ENCODE results near the gene RPL27A.

RPL27A gene

DNA sequence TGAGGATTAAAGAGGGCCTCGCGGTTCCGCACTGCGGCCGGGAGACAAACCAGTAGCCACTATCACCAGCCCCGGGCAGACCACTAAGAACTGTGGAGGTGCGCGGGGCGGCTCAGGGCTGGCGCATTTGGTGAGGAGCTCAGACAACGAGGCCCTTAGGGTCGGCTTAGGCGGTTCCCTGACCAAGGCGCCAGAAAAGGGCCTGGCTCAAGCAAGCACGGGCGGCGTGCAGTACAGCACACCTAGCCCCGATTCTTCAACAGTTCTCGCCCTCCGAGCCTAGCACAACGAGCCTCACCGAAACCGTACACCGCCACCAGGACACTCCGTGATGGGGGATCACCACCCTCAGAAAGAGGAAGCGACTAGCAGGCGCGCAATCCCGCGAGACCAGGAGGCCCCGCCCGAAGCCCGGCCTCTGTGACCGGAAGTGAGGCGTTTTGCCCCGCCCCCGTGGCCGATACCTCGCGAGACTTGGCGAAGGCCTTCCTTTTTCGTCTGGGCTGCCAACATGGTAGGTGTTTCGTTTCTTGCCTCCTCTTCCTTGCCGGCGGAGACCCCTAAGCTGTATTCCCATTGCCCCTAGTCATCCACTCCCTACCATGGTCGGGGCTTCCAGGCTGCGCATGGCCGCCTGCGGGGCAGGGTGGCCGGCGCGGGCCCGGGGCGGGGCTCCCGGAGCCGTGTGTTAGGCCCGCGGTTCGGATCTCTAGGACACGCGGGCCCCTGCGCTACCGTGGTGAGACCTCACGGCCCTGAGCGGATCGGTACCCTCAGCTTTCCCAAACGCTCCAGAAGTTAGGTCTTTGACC is at the start of gene RPL27A, which contains the start of gene TRIM66:
Gene RPL27A, plus strand, starts transcription at position 490 of the 812 bp plus-strand sequence. Its CDS starts 22 bp downstream, at position 512.
Gene TRIM66, minus strand, starts transcription at position 363 of the 812 bp plus-strand sequence. CDS start 10,391 bp downstream, outside the sequence.
- peaks cover 46% of the 10 kb centered on the region for H3K36me3 ChIP-seq (ENCODE audit: insufficient read depth, low read length)
- H3K9ac ChIP-seq (ENCODE audit: insufficient read length): peak within 1 kb of the TSS; percentile 100
- DNase-seq (ENCODE audit: low read depth, low spot score): peak; percentile 79
- TF ChIP-seq POLR2AphosphoS5 (IDR thresholded peaks at IDR 0.05; ENCODE audit: borderline replicate concordance, low read depth, low read length) (peak; percentile 99), EZH2 (IDR thresholded peaks at IDR 0.05) (no peak), FOXP2 (optimal IDR thresholded peaks at IDR 0.05; ENCODE audit: control extremely low read depth, extremely low read length, insufficient read depth) (peak; percentile 36)
- H3K27ac ChIP-seq: peak within 1 kb of the TSS; percentile 93
- no peaks in the 10 kb centered on the region for H3K9me3 ChIP-seq (ENCODE audit: low read depth, low read length)
- peak within 1 kb of the TSS; percentile 98 for H3K4me3 ChIP-seq

- Histone ChIP-seq H3K4me3 (no peak overlapping the region), H3K9me3 (ENCODE audit: low read depth, low read length) (no peaks in the 10 kb centered on the region), H3K27ac (no peak overlapping the region), H3K9ac (ENCODE audit: insufficient read length) (no peak overlapping the region), H3K36me3 (ENCODE audit: insufficient read depth, low read length) (no peaks in the 10 kb centered on the region; the same call in 1 of the 2 replicates)
- TF ChIP-seq FOXP2 (optimal IDR thresholded peaks at IDR 0.05; ENCODE audit: control extremely low read depth, extremely low read length, insufficient read depth) (no peak), EZH2 (IDR thresholded peaks at IDR 0.05) (no peak), POLR2AphosphoS5 (IDR thresholded peaks at IDR 0.05; ENCODE audit: borderline replicate concordance, low read depth, low read length) (no peak)
- DNase-seq (ENCODE audit: low read depth, low spot score): no peak
These were observed 48.1 kb upstream of the RPL27A start for GRCh38 chr11:8634498-8634897.

DNA sequence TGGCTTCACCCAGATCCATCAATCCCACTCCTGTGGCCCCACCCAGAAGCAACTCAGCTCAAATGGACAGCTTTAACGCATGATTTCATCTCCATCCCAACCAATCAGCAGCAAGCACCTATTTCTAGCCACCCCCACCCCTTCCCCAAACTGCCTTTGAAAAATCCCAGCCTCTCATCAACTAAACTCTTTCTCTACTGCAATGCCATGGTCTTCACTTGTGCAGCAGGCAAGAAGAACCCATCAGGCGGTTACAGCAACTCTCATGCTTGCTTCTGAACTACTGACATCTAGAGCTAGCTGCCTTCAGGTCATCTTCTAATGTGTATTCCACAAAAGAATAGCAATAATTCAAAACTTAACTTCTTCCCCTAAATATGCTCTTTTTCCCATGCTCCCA is 46.5 kb upstream of the RPL27A start:
- H3K9ac ChIP-seq (ENCODE audit: insufficient read length): no peak overlapping the region
- TF ChIP-seq POLR2AphosphoS5 (IDR thresholded peaks at IDR 0.05; ENCODE audit: borderline replicate concordance, low read depth, low read length) (no peak), EZH2 (IDR thresholded peaks at IDR 0.05) (no peak), FOXP2 (optimal IDR thresholded peaks at IDR 0.05; ENCODE audit: control extremely low read depth, extremely low read length, insufficient read depth) (no peak)
- no peak overlapping the region for H3K27ac ChIP-seq
- no peak for DNase-seq (ENCODE audit: low read depth, low spot score)
- H3K36me3 ChIP-seq (ENCODE audit: insufficient read depth, low read length): no peaks in the 10 kb centered on the region; the same call in 1 of the 2 replicates
- H3K9me3 ChIP-seq (ENCODE audit: low read depth, low read length): no peaks in the 10 kb centered on the region
- no peak overlapping the region for H3K4me3 ChIP-seq

DNA sequence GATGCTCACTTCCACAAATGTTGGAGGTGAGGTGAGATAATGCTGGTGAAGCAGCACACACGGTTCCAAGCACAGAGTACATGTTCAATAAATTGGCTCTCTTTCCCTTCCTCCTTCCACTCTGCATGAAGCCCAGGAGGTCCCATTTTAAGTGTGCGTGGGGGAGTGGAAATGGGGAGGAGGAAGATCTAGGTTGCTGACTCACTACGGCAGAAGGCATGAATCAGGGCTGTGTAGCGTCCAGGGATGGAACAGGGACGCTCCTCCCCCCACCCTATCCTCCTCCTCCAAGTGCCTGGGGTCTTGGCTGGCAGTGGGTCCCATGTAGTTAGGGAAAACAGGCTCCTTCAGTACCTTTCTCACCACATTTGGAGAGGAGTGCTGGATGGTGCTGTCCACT is 44.3 kb upstream of the RPL27A start:
- H3K27ac ChIP-seq: no peak overlapping the region
- no peak overlapping the region for H3K9ac ChIP-seq (ENCODE audit: insufficient read length)
- no peaks in the 10 kb centered on the region; the same call in 1 of the 2 replicates for H3K36me3 ChIP-seq (ENCODE audit: insufficient read depth, low read length)
- no peaks in the 10 kb centered on the region for H3K9me3 ChIP-seq (ENCODE audit: low read depth, low read length)
- no peak for TF ChIP-seq POLR2AphosphoS5 (IDR thresholded peaks at IDR 0.05; ENCODE audit: borderline replicate concordance, low read depth, low read length)
- TF ChIP-seq EZH2 (IDR thresholded peaks at IDR 0.05): no peak
- no peak for TF ChIP-seq FOXP2 (optimal IDR thresholded peaks at IDR 0.05; ENCODE audit: control extremely low read depth, extremely low read length, insufficient read depth)
- DNase-seq (ENCODE audit: low read depth, low spot score): no peak
- no peak overlapping the region for H3K4me3 ChIP-seq

DNA sequence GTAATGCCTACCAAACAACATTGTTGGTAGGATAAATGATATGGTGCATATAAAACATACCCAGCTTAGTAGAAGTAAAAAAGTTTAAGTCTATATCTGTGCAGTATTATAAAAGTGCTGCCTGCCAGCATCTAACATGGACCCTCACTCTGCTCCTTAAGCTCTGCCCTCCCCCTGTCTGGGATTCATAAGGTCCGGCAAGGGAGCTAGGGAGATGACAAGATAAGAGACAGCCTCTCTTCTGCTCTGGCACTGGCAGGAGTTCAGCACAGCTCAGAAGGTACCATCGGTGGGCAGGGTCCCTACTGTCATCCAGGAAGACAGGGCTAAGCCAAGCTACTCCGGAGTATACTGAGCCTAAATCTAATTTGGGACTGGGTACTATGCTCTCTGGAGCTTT is 42.9 kb upstream of the RPL27A start:
- no peaks in the 10 kb centered on the region for H3K9me3 ChIP-seq (ENCODE audit: low read depth, low read length)
- no peak for DNase-seq (ENCODE audit: low read depth, low spot score)
- no peak overlapping the region for H3K27ac ChIP-seq
- H3K9ac ChIP-seq (ENCODE audit: insufficient read length): no peak overlapping the region
- H3K36me3 ChIP-seq (ENCODE audit: insufficient read depth, low read length): peaks cover 1% of the 10 kb centered on the region; the same call in 1 of the 2 replicates
- no peak overlapping the region for H3K4me3 ChIP-seq
- TF ChIP-seq POLR2AphosphoS5 (IDR thresholded peaks at IDR 0.05; ENCODE audit: borderline replicate concordance, low read depth, low read length) (no peak), FOXP2 (optimal IDR thresholded peaks at IDR 0.05; ENCODE audit: control extremely low read depth, extremely low read length, insufficient read depth) (no peak), EZH2 (IDR thresholded peaks at IDR 0.05) (no peak)

DNA sequence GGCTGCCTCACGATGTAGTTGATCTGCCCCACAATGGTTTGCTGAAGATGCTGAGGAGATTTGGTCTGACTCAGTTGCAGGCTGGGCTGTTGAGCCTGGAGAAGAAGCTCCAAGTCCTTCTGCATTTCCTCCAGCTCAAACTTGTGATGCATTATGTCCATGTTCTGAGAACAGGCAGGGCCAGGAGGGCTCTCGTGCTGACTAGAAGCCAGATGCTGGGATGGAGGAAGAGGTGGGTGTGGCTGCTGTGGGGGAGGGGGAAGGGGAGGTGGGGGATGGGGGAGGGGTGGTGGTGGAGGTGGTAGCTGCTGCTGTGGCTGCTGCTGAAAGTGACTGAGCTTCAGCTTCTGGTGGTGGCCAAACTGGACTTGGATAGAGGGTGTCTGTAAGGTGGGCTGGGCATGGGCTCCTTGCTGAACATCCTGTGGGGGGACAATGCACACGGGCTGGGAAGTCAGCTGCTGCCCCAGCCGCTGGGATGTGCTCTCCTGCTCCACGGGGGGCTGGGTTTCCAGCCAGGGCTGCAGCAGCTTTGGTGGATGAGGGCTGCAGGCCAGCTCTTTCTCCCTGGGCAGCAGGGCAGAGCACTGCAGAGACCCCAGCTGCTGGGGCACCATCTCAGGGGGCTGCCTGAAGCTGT is 42.2 kb upstream of the RPL27A start:
- no peak for DNase-seq (ENCODE audit: low read depth, low spot score)
- Histone ChIP-seq H3K27ac (no peak overlapping the region), H3K9me3 (ENCODE audit: low read depth, low read length) (no peaks in the 10 kb centered on the region), H3K9ac (ENCODE audit: insufficient read length) (no peak overlapping the region), H3K36me3 (ENCODE audit: insufficient read depth, low read length) (peaks cover 4% of the 10 kb centered on the region; the same call in 1 of the 2 replicates), H3K4me3 (no peak overlapping the region)
- TF ChIP-seq EZH2 (IDR thresholded peaks at IDR 0.05): no peak

- H3K36me3 ChIP-seq (ENCODE audit: insufficient read depth, low read length): peaks cover 9% of the 10 kb centered on the region; the same call in 1 of the 2 replicates
These were observed 41.3 kb upstream of the RPL27A start for GRCh38 chr11:8641332-8641731.

DNA sequence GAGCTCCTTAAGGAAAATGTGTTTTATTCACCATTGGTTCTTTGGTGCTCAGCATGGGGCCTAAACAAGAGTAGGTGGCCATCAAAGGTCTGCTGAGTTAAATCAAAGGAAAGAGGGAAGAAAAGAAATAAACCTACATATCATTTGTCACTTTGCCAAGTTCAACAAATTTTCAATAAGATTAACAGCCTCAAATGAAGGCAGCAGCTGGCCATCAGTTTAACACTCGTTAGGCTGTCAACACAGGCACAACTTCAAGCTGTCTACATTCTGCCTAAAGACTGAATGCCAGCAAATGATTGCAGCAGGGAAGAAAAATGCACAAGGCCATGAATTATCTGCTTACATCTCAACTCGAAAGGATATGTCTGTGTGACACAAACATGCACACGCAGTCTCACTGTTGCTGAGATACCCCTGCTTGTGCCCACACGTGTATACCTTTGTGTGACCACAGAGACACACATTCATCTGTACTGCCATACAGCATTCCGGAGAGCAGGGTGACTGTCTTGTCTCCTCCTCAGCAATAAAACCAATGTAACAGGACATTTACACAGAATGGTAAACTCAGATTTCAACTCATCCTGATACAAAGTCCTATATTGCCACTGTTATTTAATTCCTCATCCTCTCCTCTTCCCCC is 40.3 kb upstream of the RPL27A start:
- Histone ChIP-seq H3K9ac (ENCODE audit: insufficient read length) (no peak overlapping the region), H3K27ac (no peak overlapping the region), H3K36me3 (ENCODE audit: insufficient read depth, low read length) (peaks cover 12% of the 10 kb centered on the region; the same call in 1 of the 2 replicates), H3K4me3 (no peak overlapping the region), H3K9me3 (ENCODE audit: low read depth, low read length) (no peaks in the 10 kb centered on the region)
- TF ChIP-seq POLR2AphosphoS5 (IDR thresholded peaks at IDR 0.05; ENCODE audit: borderline replicate concordance, low read depth, low read length) (no peak), FOXP2 (optimal IDR thresholded peaks at IDR 0.05; ENCODE audit: control extremely low read depth, extremely low read length, insufficient read depth) (no peak), EZH2 (IDR thresholded peaks at IDR 0.05) (no peak)
- no peak for DNase-seq (ENCODE audit: low read depth, low spot score)

More at GRCh38 chr11:8641332-8641731, 41.3 kb upstream of the RPL27A start:
- H3K9ac ChIP-seq (ENCODE audit: insufficient read length): no peak overlapping the region
- no peak overlapping the region for H3K27ac ChIP-seq
- TF ChIP-seq FOXP2 (optimal IDR thresholded peaks at IDR 0.05; ENCODE audit: control extremely low read depth, extremely low read length, insufficient read depth) (no peak), POLR2AphosphoS5 (IDR thresholded peaks at IDR 0.05; ENCODE audit: borderline replicate concordance, low read depth, low read length) (no peak), EZH2 (IDR thresholded peaks at IDR 0.05) (no peak)
- no peak overlapping the region for H3K4me3 ChIP-seq
- no peaks in the 10 kb centered on the region for H3K9me3 ChIP-seq (ENCODE audit: low read depth, low read length)
- no peak for DNase-seq (ENCODE audit: low read depth, low spot score)
